ENCODE results near the gene TPD52L1. TPM values are rescaled to one million over a fixed set of nuclear protein-coding genes. Genes with fewer than 3 reads are reported as not detected.

Gene TPD52L1
- total and polyA plus RNA-seq, 2 donors (not counting 3 experiments of a cell fraction or from before 2014, with no cell fraction given), result 0.29 to 0.37 TPM

- intact Hi-C loops (cut with micrococcal nuclease), result no loop called here
- Histone ChIP-seq H3K4me3 (replicated peaks in 1 of 3; ENCODE audit: insufficient read depth in 1 of 3, low read depth in 1 of 3, low read length in 3 of 3) (no peak overlapping the region), H3K9me1 (replicated peaks; ENCODE audit: control insufficient read depth, extremely low read depth, insufficient read depth, low read length) (no peaks in the 10 kb centered on the region), H3K4me2 (ENCODE audit: insufficient read depth, low read length) (no peak overlapping the region), H3K27ac (ENCODE audit: insufficient read depth, low read depth, low read length) (no peak overlapping the region), H3K79me2 (ENCODE audit: control insufficient read depth, insufficient read depth, low read length) (no peaks in the 10 kb centered on the region), H3K9me3 (replicated peaks; ENCODE audit: control insufficient read depth, insufficient read depth, low read length) (no peaks in the 10 kb centered on the region), H4K20me1 (replicated peaks; ENCODE audit: control insufficient read depth, extremely low read depth, insufficient read depth, low read length) (no peaks in the 10 kb centered on the region), H2AFZ (ENCODE audit: low read depth, low read length) (no peak overlapping the region), H3K9ac (replicated peaks; ENCODE audit: extremely low read depth, insufficient read depth, low read length) (no peak overlapping the region), H3K27me3 (ENCODE audit: control insufficient read depth in 2 of 2, insufficient read depth in 2 of 2, low read length in 2 of 2) (peaks cover 0 to 5% of the 10 kb centered on the region in 2 experiments), H3K4me1 (ENCODE audit: control insufficient read depth, extremely low read depth, insufficient read depth, low read length) (no peaks in the 10 kb centered on the region), H3K36me3 (ENCODE audit: control insufficient read depth in 2 of 2, extremely low read depth in 1 of 2, insufficient read depth in 2 of 2, low read length in 2 of 2) (no peaks in the 10 kb centered on the region)
- ChIA-PET POLR2A (no interaction called here), CTCF (interaction anchor here (0.8 to 1.2 kb wide), 3 partner anchors 8 to 38 kb away, joined by 3 read pairs; no protein-coding TSS in a partner anchor)
- dilution Hi-C loops (cut with MboI; ENCODE audit: extremely low pct_ligation_motif_present, low sequenced_read_pairs), result no loop called here
- TF ChIP-seq CTCF (IDR thresholded peaks at IDR 0.05; ENCODE audit: extremely low read depth in 1 of 2, insufficient read depth in 1 of 2, low read depth in 1 of 2, low read length in 2 of 2), result no peak
- FAIRE-seq, result no peak
- DNase-seq (ENCODE audit: low read depth, low spot score), result no peak
- BruUV-seq (replicated peaks), result no TSS peak
These were observed 15.9 kb downstream of the TPD52L1 start for GRCh38 chr6:125169522-125169921.

DNA sequence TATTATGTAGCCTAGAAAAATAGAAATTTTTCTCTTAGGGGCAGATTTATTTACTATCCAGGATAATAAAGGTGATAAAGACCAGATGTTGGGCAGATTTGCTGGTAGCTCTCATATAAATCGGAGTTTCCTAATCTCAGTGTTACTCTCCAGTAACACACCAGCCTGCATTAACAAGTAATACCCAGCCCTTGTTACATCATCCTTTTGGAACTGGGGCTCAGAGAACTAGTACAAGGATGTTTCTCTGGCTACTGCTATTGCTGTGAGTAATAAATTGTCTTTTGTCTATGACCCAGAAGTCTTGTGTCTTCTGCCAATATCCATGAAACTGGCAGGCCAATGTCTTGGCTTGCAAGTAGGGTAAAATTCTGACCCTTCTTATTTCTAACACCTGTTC lies 16.8 kb downstream of the TPD52L1 start:
- H3K9me1 ChIP-seq (replicated peaks; ENCODE audit: control insufficient read depth, extremely low read depth, insufficient read depth, low read length), result no peaks in the 10 kb centered on the region
- H3K36me3 ChIP-seq (ENCODE audit: control insufficient read depth in 2 of 2, extremely low read depth in 1 of 2, insufficient read depth in 2 of 2, low read length in 2 of 2), result no peaks in the 10 kb centered on the region
- no peak for TF ChIP-seq POLR2AphosphoS5 (IDR thresholded peaks at IDR 0.05; ENCODE audit: insufficient read depth, low read depth, low read length)
- TF ChIP-seq FOS (IDR thresholded peaks at IDR 0.05; ENCODE audit: borderline replicate concordance, insufficient read depth, low read length), result no peak
- TF ChIP-seq POLR2A (IDR thresholded peaks at IDR 0.05; ENCODE audit: low read depth, low read length), result no peak
- TF ChIP-seq CTCF (IDR thresholded peaks at IDR 0.05; ENCODE audit: extremely low read depth in 1 of 2, insufficient read depth in 1 of 2, low read depth in 1 of 2, low read length in 2 of 2), result no peak
- TF ChIP-seq EZH2 (IDR thresholded peaks at IDR 0.05; ENCODE audit: borderline replicate concordance, low read depth, low read length, severe bottlenecking), result no peak
- no peak for TF ChIP-seq MAX (IDR thresholded peaks at IDR 0.05; ENCODE audit: insufficient read depth, insufficient read length)
- TF ChIP-seq MYC (IDR thresholded peaks at IDR 0.05; ENCODE audit: low read depth, low read length), result no peak
- TF ChIP-seq JUN (IDR thresholded peaks at IDR 0.05; ENCODE audit: borderline replicate concordance, insufficient read depth, insufficient read length, low read depth), result no peak
- TF ChIP-seq GATA2 (IDR thresholded peaks at IDR 0.05; ENCODE audit: insufficient read depth, insufficient read length, low read depth, low read length), result no peak
- ChIA-PET CTCF (interaction anchor here (1.1 to 1.4 kb wide), 2 partner anchors 17 to 22 kb away, joined by 3 read pairs; partner anchors contain the start of gene TPD52L1), POLR2A (no interaction called here)
- H3K79me2 ChIP-seq (ENCODE audit: control insufficient read depth, insufficient read depth, low read length), result no peaks in the 10 kb centered on the region
- H4K20me1 ChIP-seq (replicated peaks; ENCODE audit: control insufficient read depth, extremely low read depth, insufficient read depth, low read length), result no peaks in the 10 kb centered on the region
- H3K4me3 ChIP-seq (replicated peaks in 1 of 3; ENCODE audit: insufficient read depth in 1 of 3, low read depth in 1 of 3, low read length in 3 of 3), result no peak overlapping the region
- BruUV-seq (replicated peaks), result no TSS peak
- H3K27ac ChIP-seq (ENCODE audit: insufficient read depth, low read depth, low read length), result no peak overlapping the region
- no peak overlapping the region for H2AFZ ChIP-seq (ENCODE audit: low read depth, low read length)
- dilution Hi-C loops (cut with MboI; ENCODE audit: extremely low pct_ligation_motif_present, low sequenced_read_pairs), result no loop called here
- FAIRE-seq (no peak), DNase-seq (ENCODE audit: low read depth, low spot score) (no peak)
- intact Hi-C loops (cut with micrococcal nuclease), result no loop called here
- no peaks in the 10 kb centered on the region for H3K9me3 ChIP-seq (replicated peaks; ENCODE audit: control insufficient read depth, insufficient read depth, low read length)
- no peak overlapping the region for H3K9ac ChIP-seq (replicated peaks; ENCODE audit: extremely low read depth, insufficient read depth, low read length)
- H3K4me1 ChIP-seq (ENCODE audit: control insufficient read depth, extremely low read depth, insufficient read depth, low read length), result no peaks in the 10 kb centered on the region
- no peak overlapping the region for H3K4me2 ChIP-seq (ENCODE audit: insufficient read depth, low read length)
- H3K27me3 ChIP-seq (ENCODE audit: control insufficient read depth in 2 of 2, insufficient read depth in 2 of 2, low read length in 2 of 2), result peaks cover 0 to 5% of the 10 kb centered on the region in 2 experiments

Data from endothelial cell of umbilical vein (primary cell).